Measurements from ENCODE around the gene HOXA9. TPM values are rescaled to one million over a fixed set of nuclear protein-coding genes. Genes with fewer than 3 reads are reported as not detected.

Gene HOXA9
- total and polyA plus RNA-seq, 10 of the 15 experiments (the other 5 are each of a cell fraction or from before 2014, with no cell fraction given), result not detected

DNA sequence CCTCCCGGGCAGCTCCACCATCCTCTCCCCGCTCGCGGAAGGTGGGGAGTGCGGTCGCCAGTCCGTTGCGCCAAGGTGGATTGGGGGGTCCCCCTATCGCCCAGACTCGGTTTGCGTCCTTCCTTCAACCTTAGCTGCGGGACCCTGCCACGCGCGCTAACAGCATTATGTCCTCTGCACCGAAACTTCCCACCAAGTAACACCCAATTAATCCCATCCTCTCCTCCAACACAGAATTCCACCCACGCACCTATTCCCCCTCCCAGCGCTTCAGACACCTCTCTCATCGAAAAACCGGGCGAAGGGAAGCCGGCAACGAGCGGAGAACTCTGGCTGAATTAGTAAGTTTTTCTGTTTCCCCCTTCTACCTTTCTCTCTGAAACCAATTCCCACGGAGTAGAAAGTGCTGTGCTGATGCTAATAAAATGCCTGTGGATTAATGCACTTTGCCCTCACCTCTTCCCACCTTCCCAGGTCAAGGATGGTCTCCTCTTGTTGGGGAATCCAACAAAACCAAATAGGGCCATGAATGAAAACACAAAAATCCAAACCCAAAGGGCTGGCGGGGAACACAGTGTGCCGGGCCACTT is 13.9 kb downstream of the HOXA9 start:
- intact Hi-C loops (cut with micrococcal nuclease; ENCODE audit: unreplicated experiment) (no loop called here), in situ Hi-C loops (cut with MboI) (loop anchor here (25.0 kb wide), 1 partner anchor 1064 kb away; no protein-coding TSS in a partner anchor)
- H3K4me1 ChIP-seq (ENCODE audit: control insufficient read depth, insufficient read depth, low read length), result no peaks in the 10 kb centered on the region; the same call in 1 of the 2 replicates
- ChIA-PET POLR2A (no interaction called here), CTCF (interaction anchor here (0.8 to 5.5 kb wide), 16 partner anchors 8 to 1257 kb away, joined by 3 to 38 read pairs (median 6); no protein-coding TSS in a partner anchor), RAD21 (ENCODE audit: unreplicated experiment) (interaction anchor here (0.8 to 2.8 kb wide), 9 partner anchors 17 to 782 kb away, joined by 3 to 10 read pairs (median 4); partner anchors contain the start of gene HOXA1), SMC1A (ENCODE audit: uncharacterized antibody, unreplicated experiment) (interaction anchor here (1.1 to 3.2 kb wide), 9 partner anchors 8 to 1259 kb away, joined by 3 to 17 read pairs (median 4); partner anchors contain the start of gene SKAP2)
- no TSS peak for BruUV-seq (replicated peaks)
- ATAC-seq, result no peak
- no peaks in the 10 kb centered on the region for H3K36me3 ChIP-seq (ENCODE audit: control insufficient read depth in 2 of 2, insufficient read depth in 2 of 2, low read length in 1 of 2)
- H2AFZ ChIP-seq (ENCODE audit: control insufficient read depth, low read depth, low read length), result peak overlapping the region; percentile 77; the same call in 1 of the 2 replicates
- H3K4me2 ChIP-seq (ENCODE audit: control insufficient read depth, insufficient read depth), result peak overlapping the region; percentile 91
- TF ChIP-seq REST (IDR thresholded peaks at IDR 0.05; ENCODE audit: low read depth, low read length) (no peak), EED (IDR thresholded peaks at IDR 0.05; ENCODE audit: low read depth) (no peak), ZNF217 (IDR thresholded peaks at IDR 0.05) (no peak), KDM1A (IDR thresholded peaks at IDR 0.05; ENCODE audit: borderline replicate concordance) (no peak), BACH1 (IDR thresholded peaks at IDR 0.05; ENCODE audit: borderline replicate concordance) (no peak), NR2C1 (IDR thresholded peaks at IDR 0.05) (no peak), HDAC6 (IDR thresholded peaks at IDR 0.05; ENCODE audit: unreplicated experiment) (no peak), EGR1 (IDR thresholded peaks at IDR 0.05; ENCODE audit: borderline replicate concordance in 1 of 2, low read depth in 2 of 2, low read length in 2 of 2) (0 out of 3 replicates have a peak, but pooled peaks of 1 of the 2 experiments have one; percentile 10), CTCF (IDR thresholded peaks at IDR 0.05 in 2 of 3, conservative IDR thresholded peaks at IDR 0.05 in 1 of 3; ENCODE audit: control insufficient read depth in 2 of 3, extremely low read depth in 1 of 3, insufficient read depth in 1 of 3, low read depth in 3 of 3, low read length in 3 of 3) (peak in 1 of 3 experiments; percentile 6; a peak in 1 of 6 replicates), MTA2 (IDR thresholded peaks at IDR 0.05; ENCODE audit: low read depth) (no peak), RB1 (IDR thresholded peaks at IDR 0.05; ENCODE audit: borderline replicate concordance) (no peak)
- TF ChIP-seq, protein P1, sequence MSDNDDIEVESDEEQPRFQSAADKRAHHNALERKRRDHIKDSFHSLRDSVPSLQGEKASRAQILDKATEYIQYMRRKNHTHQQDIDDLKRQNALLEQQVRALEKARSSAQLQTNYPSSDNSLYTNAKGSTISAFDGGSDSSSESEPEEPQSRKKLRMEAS (IDR thresholded peaks at IDR 0.05; ENCODE audit: low read depth, low read length), result no peak
- H4K20me1 ChIP-seq (ENCODE audit: control insufficient read depth, insufficient read depth), result no peaks in the 10 kb centered on the region
- H3K9ac ChIP-seq (ENCODE audit: control insufficient read depth, insufficient read depth, low read length), result no peak overlapping the region
- H3K9me3 ChIP-seq (replicated peaks; ENCODE audit: control insufficient read depth, insufficient read depth, low read length), result no peaks in the 10 kb centered on the region; the same call in 2 of the 3 replicates
- H3K27ac ChIP-seq (ENCODE audit: control insufficient read depth, insufficient read depth), result no peak overlapping the region
- peaks cover 20 to 63% of the 10 kb centered on the region in 2 experiments for H3K27me3 ChIP-seq (replicated peaks in 1 of 2; ENCODE audit: control insufficient read depth in 2 of 2, insufficient read depth in 2 of 2, low read length in 1 of 2)
- WGBS (ENCODE audit: insufficient coverage, insufficient replicate concordance, low lambda C conversion rate, missing lambda C conversion rate), result under 1% methylated on average over 27 of the region's 27 CpGs
- FAIRE-seq, result no peak
- no peaks in the 10 kb centered on the region for H3K79me2 ChIP-seq (ENCODE audit: control insufficient read depth, insufficient read depth, low read length)
- H3K4me3 ChIP-seq, result peak overlapping the region; percentile 67
- DNase-seq (ENCODE audit: low read depth, low spot score), result no peak

Measured in GM12878 (cell line).